WTC11 (cell line): Measurements from ENCODE around the gene SLC22A8. TPM values are rescaled to one million over a fixed set of nuclear protein-coding genes. Genes with fewer than 3 reads are reported as not detected.
"Not testable (repeated sequence)": the region's sequence is repeated elsewhere in the genome, so short reads cannot be mapped to it uniquely, and the experiment has no call there.

Experiments
- ATAC-seq: fragments of 200-7000 bp; cut with Tn5 transposase; 2 replicates; pipeline ENCODE4 v1.10.0; 2021; ENCODE audit warnings: mild to moderate bottlenecking, moderate library complexity
- CTCF ChIA-PET: fragments of 300-600 bp; sonication (Branson Sonifier 250); formaldehyde crosslinking; loops from one replicate; lab custom pipeline; 2021; ENCODE audit warnings: antibody characterized with exemption; lab: Charles Lee
- POLR2A ChIA-PET: fragments of 350-600 bp; sonication (Branson Sonifier 250); formaldehyde crosslinking; loops from one replicate; lab custom pipeline; 2021; ENCODE audit warnings: antibody characterized with exemption; lab: Charles Lee
- DNase-seq: peaks from one replicate; pipeline ENCODE4 v3.0.0; 2021; ENCODE audit warnings: low spot score
- H3K27ac Mint-ChIP-seq: 2 replicates; pipeline ENCODE4 v1.8.0; 2021; ENCODE audit warnings: mixed read lengths
- H3K27me3 Mint-ChIP-seq: 2 replicates; pipeline ENCODE4 v1.8.0; 2021; ENCODE audit warnings: low read depth, mild to moderate bottlenecking, moderate library complexity, mixed read lengths
- H3K36me3 Mint-ChIP-seq: 2 replicates; pipeline ENCODE4 v1.8.0; 2021; ENCODE audit warnings: mixed read lengths
- H3K4me1 Mint-ChIP-seq: 2 replicates; pipeline ENCODE4 v1.8.0; 2022; ENCODE audit warnings: mixed read lengths
- H3K4me3 Mint-ChIP-seq: 2 replicates; pipeline ENCODE4 v1.8.0; 2021; ENCODE audit warnings: mild to moderate bottlenecking, moderate library complexity, mixed read lengths
- H3K9me3 Mint-ChIP-seq: 2 replicates; pipeline ENCODE4 v1.8.0; 2021; ENCODE audit warnings: mixed read lengths
- NR3C1 ChIP-seq: sonication (generic); formaldehyde crosslinking; conservative IDR thresholded peaks from 2 replicates; pipeline ENCODE4 v1.8.1; 2023; ENCODE audit warnings: low read depth, mild to moderate bottlenecking, missing genetic modification reagents
- ZNF219 ChIP-seq: sonication (generic); formaldehyde crosslinking; IDR thresholded peaks from 2 replicates; pipeline ENCODE4 v1.8.0; 2023; ENCODE audit warnings: missing genetic modification reagents, mild to moderate bottlenecking, borderline replicate concordance
- ZNF232 ChIP-seq: sonication (generic); formaldehyde crosslinking; IDR thresholded peaks from 2 replicates; pipeline ENCODE4 v1.8.0; 2022; ENCODE audit warnings: mild to moderate bottlenecking, missing genetic modification reagents
- total RNA-seq: library from RNA; stranded (reverse); gene quantifications from 3 replicates; pipeline ENCODE4 v1.2.3, GENCODE V29; 2021

Gene SLC22A8
- total RNA-seq, 1 experiment from 2014 or later: not detected

- no peaks in the 10 kb centered on the region for H3K4me1 Mint-ChIP-seq
- H3K4me3 Mint-ChIP-seq: no peak overlapping the region
- H3K9me3 Mint-ChIP-seq: no peaks in the 10 kb centered on the region; the same call in 1 of the 2 replicates
- no peak for ATAC-seq
- POLR2A ChIA-PET: no interaction called here
- CTCF ChIA-PET: interaction anchor here (0.8 to 1.9 kb wide), 3 partner anchors 27 to 72 kb away, joined by 5 to 13 read pairs (median 5); no protein-coding TSS in a partner anchor
- H3K36me3 Mint-ChIP-seq: no peaks in the 10 kb centered on the region
- no peak overlapping the region for H3K27ac Mint-ChIP-seq
- H3K27me3 Mint-ChIP-seq: peaks cover 2% of the 10 kb centered on the region; the same call in 1 of the 2 replicates
- no peak for DNase-seq
- TF ChIP-seq NR3C1 (CRISPR knock-in tag) (no peak), ZNF232 (no peak), ZNF219 (CRISPR knock-in tag) (no peak)
Observed at GRCh38 chr11:62948765-62949320, 66.8 kb downstream of the SLC22A8 start.

GRCh38 chr11:62945538-62945937 lies 70.1 kb downstream of the SLC22A8 start:
- not testable (repeated sequence) for H3K9me3 Mint-ChIP-seq, DNase-seq, ATAC-seq, H3K4me1 Mint-ChIP-seq, H3K27me3 Mint-ChIP-seq, H3K27ac Mint-ChIP-seq, H3K36me3 Mint-ChIP-seq, H3K4me3 Mint-ChIP-seq
- POLR2A ChIA-PET: interaction anchor here (0.7 kb wide), 1 partner anchor 88 kb away, joined by 8 read pairs; no protein-coding TSS in a partner anchor
- CTCF ChIA-PET: interaction anchor here (0.6 kb wide), 1 partner anchor 253 kb away, joined by 3 read pairs; no protein-coding TSS in a partner anchor

Other genes starting within 250 kb of the SLC22A8 start
- gene TAF6L, start 244.4 kb downstream of the SLC22A8 start, total RNA-seq: 33.8 to 42.1 TPM (median 36.3 TPM) in 3 replicates
- 21.4 to 23.6 TPM (median 22.2 TPM) in 3 replicates for gene TMEM179B, start 228.4 kb downstream of the SLC22A8 start, total RNA-seq
- 25.5 to 26.4 TPM (median 25.9 TPM) in 3 replicates for gene TMEM223, start 223.8 kb downstream of the SLC22A8 start, total RNA-seq
- gene NXF1, start 210.4 kb downstream of the SLC22A8 start, total RNA-seq: 43.2 to 44.7 TPM (median 44.3 TPM) in 3 replicates
- 27.2 to 30.2 TPM (median 28.0 TPM) in 3 replicates for gene STX5, start 183.8 kb downstream of the SLC22A8 start, total RNA-seq
- gene TEX54, start 183.0 kb downstream of the SLC22A8 start, total RNA-seq: 0.44 TPM in 1 of 3 replicates, not detected in the others
- 82.7 to 110 TPM (median 85.2 TPM) in 3 replicates for gene WDR74, start 176.3 kb downstream of the SLC22A8 start, total RNA-seq
- gene SLC3A2, start 134.9 kb downstream of the SLC22A8 start, total RNA-seq: 244 to 334 TPM (median 265 TPM) in 3 replicates
- not detected in 3 replicates for gene CHRM1, start 94.5 kb downstream of the SLC22A8 start, total RNA-seq
- not detected in 3 replicates for gene SLC22A6, start 30.9 kb downstream of the SLC22A8 start, total RNA-seq
- not detected in 3 replicates for gene SLC22A24, start 128.4 kb upstream of the SLC22A8 start, total RNA-seq
- not detected in 3 replicates for gene SLC22A25, start 227.8 kb upstream of the SLC22A8 start, total RNA-seq